SU-DHL-6 (cell line): ENCODE measurements around the gene PRKCA.

Experiments used
- CTCF ChIP-seq: fragments of 200-600 bp; sonication (generic); IDR thresholded peaks from one replicate; pipeline ENCODE4 v1.5.1; 2017; ENCODE audit warnings: antibody characterized with exemption, mild to moderate bottlenecking, low read length, moderate library complexity; ENCODE audit not compliant: insufficient read depth, poor library complexity, severe bottlenecking
- EZH2phosphoT487 ChIP-seq: fragments of 200-600 bp; sonication (generic), shearing (Covaris generic); conservative IDR thresholded peaks from 2 replicates; pipeline ENCODE4 v1.6.1; 2018; ENCODE audit warnings: mild to moderate bottlenecking, antibody characterized with exemption, low read length, moderate library complexity, mixed read lengths

- no peak for TF ChIP-seq CTCF
- TF ChIP-seq EZH2phosphoT487: no peak
Measured at GRCh38 chr17:66348584-66349165, 46.3 kb downstream of the PRKCA start.
